ENCODE data around the gene ZDHHC6.
A peak's percentile ranks its signal among the peaks of the same experiment; 100 is the strongest.

The ZDHHC6 gene

GRCh38 chr10:112441520-112441919 is 5.2 kb downstream of the ZDHHC6 start:
- H3K4me1 ChIP-seq, result peaks cover 0 to 15% (median 10%) of the 10 kb centered on the region in 4 donors
- H3K9me3 ChIP-seq, result no peaks in the 10 kb centered on the region
- H3K4me3 ChIP-seq, result no peak overlapping the region
- TF ChIP-seq, protein P1, sequence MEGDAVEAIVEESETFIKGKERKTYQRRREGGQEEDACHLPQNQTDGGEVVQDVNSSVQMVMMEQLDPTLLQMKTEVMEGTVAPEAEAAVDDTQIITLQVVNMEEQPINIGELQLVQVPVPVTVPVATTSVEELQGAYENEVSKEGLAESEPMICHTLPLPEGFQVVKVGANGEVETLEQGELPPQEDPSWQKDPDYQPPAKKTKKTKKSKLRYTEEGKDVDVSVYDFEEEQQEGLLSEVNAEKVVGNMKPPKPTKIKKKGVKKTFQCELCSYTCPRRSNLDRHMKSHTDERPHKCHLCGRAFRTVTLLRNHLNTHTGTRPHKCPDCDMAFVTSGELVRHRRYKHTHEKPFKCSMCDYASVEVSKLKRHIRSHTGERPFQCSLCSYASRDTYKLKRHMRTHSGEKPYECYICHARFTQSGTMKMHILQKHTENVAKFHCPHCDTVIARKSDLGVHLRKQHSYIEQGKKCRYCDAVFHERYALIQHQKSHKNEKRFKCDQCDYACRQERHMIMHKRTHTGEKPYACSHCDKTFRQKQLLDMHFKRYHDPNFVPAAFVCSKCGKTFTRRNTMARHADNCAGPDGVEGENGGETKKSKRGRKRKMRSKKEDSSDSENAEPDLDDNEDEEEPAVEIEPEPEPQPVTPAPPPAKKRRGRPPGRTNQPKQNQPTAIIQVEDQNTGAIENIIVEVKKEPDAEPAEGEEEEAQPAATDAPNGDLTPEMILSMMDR (IDR thresholded peaks at IDR 0.05), result no peak
- DNase-seq, result no peak
- intact Hi-C loops (cut with DNase I; ENCODE audit: low total_unique reads), result no loop called here
- no peak overlapping the region for H3K27ac ChIP-seq
- H3K36me3 ChIP-seq, result peaks cover 40 to 69% (median 54%) of the 10 kb centered on the region in 3 donors
- no peaks in the 10 kb centered on the region for H3K27me3 ChIP-seq

GRCh38 chr10:112438356-112438755 is 8.4 kb downstream of the ZDHHC6 start:
- Histone ChIP-seq H3K27me3 (no peaks in the 10 kb centered on the region), H3K9me3 (no peaks in the 10 kb centered on the region), H3K27ac (no peak overlapping the region), H3K36me3 (peaks cover 53 to 88% (median 69%) of the 10 kb centered on the region in 3 donors), H3K4me3 (no peak overlapping the region), H3K4me1 (no peaks in the 10 kb centered on the region)
- no peak for DNase-seq
- TF ChIP-seq, protein P1 (IDR thresholded peaks at IDR 0.05), result no peak
- intact Hi-C loops (cut with DNase I; ENCODE audit: low total_unique reads), result no loop called here

DNA sequence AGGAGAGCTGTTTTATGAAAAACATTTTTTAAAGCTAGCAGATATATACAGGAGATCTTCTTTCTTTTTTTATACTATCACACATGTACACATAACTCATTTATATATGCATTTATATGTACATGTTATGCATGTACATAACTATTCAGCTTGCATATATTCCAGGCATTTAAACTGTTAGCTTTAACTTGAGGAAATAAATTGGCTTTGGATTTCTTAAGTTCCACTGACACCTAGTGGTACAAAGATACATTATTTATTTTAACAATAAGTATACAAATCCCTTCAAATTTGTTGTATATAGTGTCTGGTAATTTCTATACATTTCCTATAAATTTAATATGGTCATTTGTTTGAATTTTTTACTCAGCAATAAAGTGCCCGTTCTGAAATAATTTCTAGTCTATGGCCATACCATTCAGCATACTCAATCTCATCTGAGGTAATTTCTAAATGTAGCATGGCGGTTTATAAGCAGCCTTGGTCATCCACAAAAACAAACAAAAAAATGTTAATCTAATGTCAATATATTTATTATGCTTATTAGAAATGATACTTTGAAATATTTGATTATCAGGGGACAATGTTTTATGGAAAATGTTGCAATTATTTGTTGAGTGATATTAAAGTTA is 11.6 kb downstream of the ZDHHC6 start:
- no peak for DNase-seq

GRCh38 chr10:112433136-112433535 is 13.6 kb downstream of the ZDHHC6 start:
- no peak for DNase-seq
- Histone ChIP-seq H3K36me3 (peaks cover 62 to 91% (median 69%) of the 10 kb centered on the region in 3 donors), H3K27me3 (no peaks in the 10 kb centered on the region), H3K27ac (no peak overlapping the region), H3K4me3 (no peak overlapping the region), H3K4me1 (no peaks in the 10 kb centered on the region), H3K9me3 (no peaks in the 10 kb centered on the region)
- intact Hi-C loops (cut with DNase I; ENCODE audit: low total_unique reads), result no loop called here
- TF ChIP-seq, protein P1 (IDR thresholded peaks at IDR 0.05), result no peak

More for the DNA sequence above, 11.6 kb downstream of the ZDHHC6 start:
- intact Hi-C loops (cut with DNase I; ENCODE audit: low total_unique reads), result no loop called here
- Histone ChIP-seq H3K4me3 (no peak overlapping the region), H3K36me3 (peaks cover 64 to 91% (median 76%) of the 10 kb centered on the region in 3 donors), H3K27ac (no peak overlapping the region), H3K9me3 (no peaks in the 10 kb centered on the region), H3K27me3 (no peaks in the 10 kb centered on the region), H3K4me1 (no peaks in the 10 kb centered on the region)
- TF ChIP-seq, protein P1 (IDR thresholded peaks at IDR 0.05), result peak; percentile 40 to 42

DNA sequence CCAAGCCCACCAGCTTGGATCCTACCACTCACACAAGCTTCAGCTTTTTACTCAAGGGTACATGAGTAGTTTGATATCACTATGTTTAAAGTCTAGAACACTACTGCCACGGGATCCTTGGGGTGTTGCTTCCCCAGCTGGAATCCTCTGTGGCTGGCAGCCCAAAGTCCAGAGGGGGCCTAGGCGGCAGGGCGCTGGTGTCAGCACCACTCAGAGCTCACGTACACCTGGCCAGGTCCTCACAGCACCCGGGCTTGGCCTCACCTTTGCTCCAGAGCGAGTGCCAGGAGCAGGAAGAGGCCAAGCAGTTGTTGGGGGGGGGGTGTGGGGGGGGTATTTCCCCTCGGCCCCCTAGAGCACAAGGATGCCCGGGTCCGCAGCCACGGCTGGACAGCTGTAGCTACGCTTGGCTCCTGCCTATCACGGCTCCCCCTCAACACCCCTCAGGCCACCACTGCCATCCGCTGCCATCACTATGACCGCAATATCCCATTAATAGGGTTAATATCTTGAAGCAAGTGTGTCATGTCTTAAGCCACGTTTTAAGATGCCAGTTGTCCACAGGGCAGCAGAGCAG is 17.0 kb downstream of the ZDHHC6 start:
- no peak overlapping the region for H3K27ac ChIP-seq
- H3K9me3 ChIP-seq, result no peaks in the 10 kb centered on the region
- H3K4me1 ChIP-seq, result no peaks in the 10 kb centered on the region
- no peak overlapping the region for H3K4me3 ChIP-seq
- TF ChIP-seq, protein P1 (IDR thresholded peaks at IDR 0.05), result no peak
- H3K36me3 ChIP-seq, result peaks cover 48 to 85% (median 48%) of the 10 kb centered on the region in 3 donors
- intact Hi-C loops (cut with DNase I; ENCODE audit: low total_unique reads), result no loop called here
- no peak for DNase-seq
- H3K27me3 ChIP-seq, result no peaks in the 10 kb centered on the region

Data from tibial artery (tissue), 4 donors.